Measurements from ENCODE around the gene CXXC5. TPM values are rescaled to one million over a fixed set of nuclear protein-coding genes. Genes with fewer than 3 reads are reported as not detected.
A peak's percentile ranks its signal among the peaks of the same experiment; 100 is the strongest.

The CXXC5 gene
- total and polyA plus RNA-seq, 8 donors = 18.3 to 101 (median 26.5) TPM

DNA sequence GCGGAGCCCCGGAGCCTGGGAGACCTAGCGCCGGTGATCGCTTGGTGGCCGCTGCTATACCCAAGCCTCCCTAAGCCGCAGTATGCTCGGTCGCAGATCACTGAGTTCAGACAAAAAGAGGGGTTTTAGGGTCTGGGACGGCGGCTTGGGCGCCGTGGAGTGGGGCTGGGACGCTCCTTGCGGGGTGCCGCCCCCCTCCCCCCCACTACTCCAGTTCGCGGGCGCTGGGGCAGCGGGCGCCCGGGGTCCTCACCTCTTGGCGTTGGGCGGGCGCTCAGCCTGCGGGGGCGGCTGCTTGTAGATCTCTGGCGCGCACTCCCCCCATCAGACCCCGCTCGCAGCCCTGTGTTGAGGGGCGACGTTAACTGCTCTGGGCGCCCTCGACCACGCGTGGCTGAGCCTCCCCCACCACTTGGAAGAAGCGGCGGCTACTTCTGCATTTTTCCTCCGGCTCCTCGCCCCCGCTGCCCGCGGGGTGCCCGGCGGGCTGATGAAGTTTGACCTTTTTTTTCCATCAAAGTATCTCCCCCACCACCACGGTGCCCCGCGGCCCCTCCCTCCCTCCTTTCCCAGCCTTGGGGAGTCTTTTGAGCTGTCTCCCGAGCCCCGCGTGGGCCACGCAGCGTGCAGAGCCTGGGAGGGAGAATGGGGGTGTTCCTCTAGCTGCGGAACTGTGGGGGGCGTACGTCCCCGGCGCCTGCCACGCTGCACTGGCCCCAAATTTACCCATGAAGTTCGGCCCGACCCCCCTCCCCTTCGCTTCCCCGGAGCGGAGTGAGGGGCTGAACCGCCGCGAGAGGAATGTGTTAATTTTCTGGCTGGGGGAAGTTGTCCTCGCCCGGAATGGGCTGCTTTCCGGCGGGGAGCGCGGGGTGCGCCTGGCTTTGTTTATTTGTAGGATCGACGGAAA, 1.2 kb downstream of the CXXC5 start:
- intact Hi-C loops (cut with DNase I; ENCODE audit: low total_unique reads) = no loop called here
- no peak for TF ChIP-seq EP300 (IDR thresholded peaks at IDR 0.05)
- TF ChIP-seq, protein P1, sequence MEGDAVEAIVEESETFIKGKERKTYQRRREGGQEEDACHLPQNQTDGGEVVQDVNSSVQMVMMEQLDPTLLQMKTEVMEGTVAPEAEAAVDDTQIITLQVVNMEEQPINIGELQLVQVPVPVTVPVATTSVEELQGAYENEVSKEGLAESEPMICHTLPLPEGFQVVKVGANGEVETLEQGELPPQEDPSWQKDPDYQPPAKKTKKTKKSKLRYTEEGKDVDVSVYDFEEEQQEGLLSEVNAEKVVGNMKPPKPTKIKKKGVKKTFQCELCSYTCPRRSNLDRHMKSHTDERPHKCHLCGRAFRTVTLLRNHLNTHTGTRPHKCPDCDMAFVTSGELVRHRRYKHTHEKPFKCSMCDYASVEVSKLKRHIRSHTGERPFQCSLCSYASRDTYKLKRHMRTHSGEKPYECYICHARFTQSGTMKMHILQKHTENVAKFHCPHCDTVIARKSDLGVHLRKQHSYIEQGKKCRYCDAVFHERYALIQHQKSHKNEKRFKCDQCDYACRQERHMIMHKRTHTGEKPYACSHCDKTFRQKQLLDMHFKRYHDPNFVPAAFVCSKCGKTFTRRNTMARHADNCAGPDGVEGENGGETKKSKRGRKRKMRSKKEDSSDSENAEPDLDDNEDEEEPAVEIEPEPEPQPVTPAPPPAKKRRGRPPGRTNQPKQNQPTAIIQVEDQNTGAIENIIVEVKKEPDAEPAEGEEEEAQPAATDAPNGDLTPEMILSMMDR (IDR thresholded peaks at IDR 0.05) = no peak
- TF ChIP-seq POLR2A (IDR thresholded peaks at IDR 0.05) = no peak
- no peak for TF ChIP-seq POLR2AphosphoS5 (IDR thresholded peaks at IDR 0.05)
- no peaks in the 10 kb centered on the region for H3K9me3 ChIP-seq
- H3K4me3 ChIP-seq = peak overlapping the region; percentile 63 to 95 (median 84)
- peak in 1 of 2 donors; percentile 74 for DNase-seq
- H3K36me3 ChIP-seq = no peaks in the 10 kb centered on the region
- peaks cover 55 to 74% (median 71%) of the 10 kb centered on the region in 4 donors for H3K4me1 ChIP-seq
- WGBS, 5 donors = 0 to 1% (median 1%) methylated on average over 34 to 77 of the region's 77 CpGs
- H3K27me3 ChIP-seq = peaks cover 0 to 45% (median 0%) of the 10 kb centered on the region in 3 donors
- peak overlapping the region; percentile 90 to 95 (median 94) for H3K27ac ChIP-seq

- H3K9me3 ChIP-seq = no peaks in the 10 kb centered on the region
- peaks cover 64 to 81% (median 79%) of the 10 kb centered on the region in 4 donors for H3K4me1 ChIP-seq
- H3K4me3 ChIP-seq = peak overlapping the region; percentile 63 to 95 (median 84)
- intact Hi-C loops (cut with DNase I; ENCODE audit: low total_unique reads) = no loop called here
- peaks cover 0 to 45% (median 0%) of the 10 kb centered on the region in 3 donors for H3K27me3 ChIP-seq
- WGBS, 5 donors = 0 to 4% (median 1%) methylated on average over 32 to 48 of the region's 48 CpGs
- no peaks in the 10 kb centered on the region for H3K36me3 ChIP-seq
- TF ChIP-seq, protein P1 (IDR thresholded peaks at IDR 0.05) = peak in 3 of 7 experiments; percentile 27 to 47 (median 40)
- TF ChIP-seq EP300 (IDR thresholded peaks at IDR 0.05) = no peak
- peak; percentile 56 to 81 for DNase-seq
- peak overlapping the region; percentile 90 to 95 (median 94) for H3K27ac ChIP-seq
Observed at GRCh38 chr5:139650031-139650688, 2.0 kb downstream of the CXXC5 start.

DNA sequence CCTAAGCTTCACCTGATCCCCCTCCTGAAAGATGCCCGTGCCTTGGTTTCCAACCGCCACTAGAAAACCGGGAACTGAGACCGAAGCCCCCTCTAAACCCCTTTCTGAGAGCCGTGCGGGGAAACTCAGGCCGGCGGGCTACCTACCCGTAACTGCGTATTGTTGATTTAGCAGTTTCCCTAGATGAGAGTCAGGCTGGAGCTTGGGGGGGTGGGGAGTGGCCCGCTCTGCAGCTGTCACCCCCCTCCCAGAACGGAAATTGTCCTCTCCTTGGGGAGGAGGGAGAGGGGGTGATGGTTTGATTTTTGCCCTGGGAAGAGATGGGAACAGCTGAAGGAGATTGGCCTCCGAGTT, 2.5 kb downstream of the CXXC5 start:
- Histone ChIP-seq H3K4me3 (peak overlapping the region; percentile 63 to 95 (median 84)), H3K36me3 (no peaks in the 10 kb centered on the region), H3K27me3 (peaks cover 0 to 45% (median 0%) of the 10 kb centered on the region in 3 donors), H3K9me3 (no peaks in the 10 kb centered on the region), H3K27ac (peak overlapping the region; percentile 90 to 95 (median 94)), H3K4me1 (peaks cover 69 to 86% (median 84%) of the 10 kb centered on the region in 4 donors)
- WGBS, 5 donors = 4 to 10% (median 6%) methylated on average over 13 of the region's 13 CpGs
- TF ChIP-seq EP300 (IDR thresholded peaks at IDR 0.05) (no peak), POLR2A (IDR thresholded peaks at IDR 0.05) (no peak)
- DNase-seq = peak in 1 of 2 donors; percentile 64
- intact Hi-C loops (cut with DNase I; ENCODE audit: low total_unique reads) = no loop called here

GRCh38 chr5:139651043-139651834, 3.1 kb downstream of the CXXC5 start:
- Histone ChIP-seq H3K27ac (peak overlapping the region; percentile 90 to 95 (median 94)), H3K9me3 (no peaks in the 10 kb centered on the region), H3K4me1 (peaks cover 74 to 92% (median 90%) of the 10 kb centered on the region in 4 donors), H3K36me3 (no peaks in the 10 kb centered on the region), H3K4me3 (peak overlapping the region; percentile 63 to 95 (median 84)), H3K27me3 (peaks cover 0 to 45% (median 0%) of the 10 kb centered on the region in 3 donors)
- intact Hi-C loops (cut with DNase I; ENCODE audit: low total_unique reads) = no loop called here
- peak in 2 of 3 donors; percentile 39 to 76 for TF ChIP-seq POLR2AphosphoS5 (IDR thresholded peaks at IDR 0.05)
- no peak for TF ChIP-seq EP300 (IDR thresholded peaks at IDR 0.05)
- DNase-seq = peak; percentile 80 to 85
- WGBS, 5 donors = 14 to 28% (median 27%) methylated on average over 8 to 14 of the region's 14 CpGs
